ENCODE data around the gene TRIM62.

GRCh38 chr1:33141781-33142180, 40.1 kb downstream of the TRIM62 start:
- no peak for TF ChIP-seq CTCF (IDR thresholded peaks at IDR 0.05)
- TF ChIP-seq EZH2 (IDR thresholded peaks at IDR 0.05) = no peak
